Spleen (tissue), 11 donors: ENCODE data around the gene QKI. TPM values are rescaled to one million over a fixed set of nuclear protein-coding genes. Genes with fewer than 3 reads are reported as not detected.

Experiments
- DNase-seq: peaks from one replicate; pipeline ENCODE4 v3.0.0-alpha.2; 2020
- H3K27ac ChIP-seq, 8 donors: fragments of 200-600 bp; sonication (generic) in 7 of 8; 1 replicate in 4 of 8; 2 replicates in 4 of 8; pipeline versions ENCODE4 v1.5.0 to v1.8.0; 2016 to 2021; ENCODE audit warnings: inconsistent platforms in 4 of 8, mild to moderate bottlenecking in 4 of 8, moderate library complexity in 1 of 8
- H3K27me3 ChIP-seq, 7 donors: fragments of 200-600 bp; sonication (generic) in 6 of 7; replicated peaks in 1 of 7; 1 replicate in 4 of 7; 2 replicates in 3 of 7; pipeline versions ENCODE4 v1.5.0 to v1.8.0; 2016 to 2021; ENCODE audit warnings: inconsistent platforms in 3 of 7, mild to moderate bottlenecking in 1 of 7
- H3K36me3 ChIP-seq, 6 donors: fragments of 200-600 bp; sonication (generic) in 5 of 6; 1 replicate in 4 of 6; 2 replicates in 2 of 6; pipeline versions ENCODE4 v1.5.0 to v1.8.0; 2016 to 2021; ENCODE audit warnings: inconsistent platforms in 2 of 6
- H3K4me1 ChIP-seq, 6 donors: fragments of 200-600 bp; sonication (generic) in 5 of 6; 1 replicate in 3 of 6; 2 replicates in 3 of 6; pipeline versions ENCODE4 v1.5.0 to v1.8.0; 2016 to 2021; ENCODE audit warnings: inconsistent platforms in 3 of 6
- H3K4me3 ChIP-seq, 8 donors: fragments of 200-600 bp; sonication (generic) in 7 of 8; 1 replicate in 4 of 8; 2 replicates in 4 of 8; pipeline versions ENCODE4 v1.5.0 to v1.8.0; 2016 to 2021; ENCODE audit warnings: inconsistent platforms in 4 of 8, mild to moderate bottlenecking in 4 of 8, moderate library complexity in 2 of 8
- H3K9me3 ChIP-seq, 8 donors: fragments of 200-600 bp; sonication (generic) in 7 of 8; 1 replicate in 4 of 8; 2 replicates in 4 of 8; pipeline versions ENCODE4 v1.5.0 to v1.8.0; 2016 to 2021; ENCODE audit warnings: inconsistent platforms in 4 of 8
- CTCF ChIP-seq, 11 experiments: fragments of 200-600 bp in 7 of 11; fragments of 450-650 bp in 4 of 11; sonication (generic) in 4 of 11; IDR thresholded peaks in 8 of 11; conservative IDR thresholded peaks in 3 of 11; 1 replicate in 7 of 11; 2 replicates in 4 of 11; pipeline versions ENCODE4 v1.4.0 to v1.8.0; 2016 to 2021; ENCODE audit warnings: antibody characterized with exemption in 11 of 11, inconsistent platforms in 4 of 11, mild to moderate bottlenecking in 1 of 11
- POLR2A ChIP-seq, 3 donors: fragments of 450-650 bp; IDR thresholded peaks; one replicate each; pipeline ENCODE4 v1.5.1; 2017; ENCODE audit warnings: antibody characterized with exemption in 3 of 3, mild to moderate bottlenecking in 1 of 3
- POLR2AphosphoS5 ChIP-seq, 3 donors: sonication (generic); formaldehyde crosslinking; IDR thresholded peaks; one replicate each; pipeline ENCODE4 v1.5.1; 2017; ENCODE audit warnings: antibody characterized with exemption in 3 of 3
- WGBS, 5 donors: extraction: QIAGEN DNeasy Blood & Tissue Kit in 3 of 5; methylation state at CpG; one replicate each; pipeline versions ENCODE4 v1.1.5 to v1.1.7; 2013 to 2018; 5-methylcytosine and 5-hydroxymethylcytosine counted together
- intact Hi-C: fragments of 100-400 bp; cut with DNase I; formaldehyde crosslinking; loops from one replicate; pipeline ENCODE4 v1.15.0; 2023; ENCODE audit warnings: low total_unique reads
- polyA plus RNA-seq, 3 donors: library from polyadenylated mRNA; stranded (reverse); fragments of 200-250 nt; gene quantifications; one replicate each; pipeline ENCODE4 v1.2.1, GENCODE V29; 2013
- total RNA-seq, 7 donors: library from RNA; depleted of rRNA in 3 of 7; stranded (reverse); fragments of >200 nt in 3 of 7; fragmentation: NEBNext Ultra II Directional in 4 of 7; extraction: Animal tissue kit (Norgen Biotek cat#: 25700) in 4 of 7; gene quantifications; one replicate each; pipeline versions ENCODE4 v1.1.0 to v1.2.1, GENCODE V29; 2016 to 2021
- donor health status: healthy with polysubstance abuse.
- donor health status: DM: no; HTN: no; CAD: no; lungs with moderate emphysema.
- donor health status: DM: no; HTN: no; CAD: no.
- donor health status: Bipolar disorder and iron deficiency.
- donor health status: healthy.
- donor health status: DM: no; HTN: no; CAD: no.
- donor health status: DM: yes; HTN: yes; CAD: no.

QKI gene
- total and polyA plus RNA-seq, 10 donors: 11.3 to 217 (median 180) TPM

- Histone ChIP-seq H3K4me3 (no peak overlapping the region), H3K36me3 (no peaks in the 10 kb centered on the region), H3K9me3 (peaks cover 0 to 5% (median 2%) of the 10 kb centered on the region in 8 donors), H3K4me1 (no peaks in the 10 kb centered on the region), H3K27me3 (no peaks in the 10 kb centered on the region), H3K27ac (no peak overlapping the region)
- no peak for TF ChIP-seq POLR2AphosphoS5 (IDR thresholded peaks at IDR 0.05)
- TF ChIP-seq CTCF (IDR thresholded peaks at IDR 0.05 in 8 of 11, conservative IDR thresholded peaks at IDR 0.05 in 3 of 11): no peak
- no peak for TF ChIP-seq POLR2A (IDR thresholded peaks at IDR 0.05)
- 85 to 93% (median 89%) methylated on average over 5 of the region's 5 CpGs for WGBS, 5 donors
- no peak for DNase-seq
- intact Hi-C loops: no loop called here
These were observed 185.8 kb downstream of the QKI start for GRCh38 chr6:163600331-163600730.

GRCh38 chr6:163600781-163601180 lies 186.3 kb downstream of the QKI start:
- WGBS, 5 donors: 81 to 93% (median 84%) methylated on average over 9 of the region's 9 CpGs
- Histone ChIP-seq H3K4me3 (no peak overlapping the region), H3K27ac (no peak overlapping the region), H3K4me1 (no peaks in the 10 kb centered on the region), H3K36me3 (no peaks in the 10 kb centered on the region), H3K9me3 (peaks cover 0 to 10% (median 6%) of the 10 kb centered on the region in 8 donors), H3K27me3 (no peaks in the 10 kb centered on the region)
- intact Hi-C loops: no loop called here
- no peak for DNase-seq
- TF ChIP-seq POLR2AphosphoS5 (IDR thresholded peaks at IDR 0.05) (no peak), POLR2A (IDR thresholded peaks at IDR 0.05) (no peak), CTCF (IDR thresholded peaks at IDR 0.05 in 8 of 11, conservative IDR thresholded peaks at IDR 0.05 in 3 of 11) (no peak)

GRCh38 chr6:163602851-163603250 lies 188.3 kb downstream of the QKI start:
- 86 to 96% (median 95%) methylated on average over 14 of the region's 14 CpGs for WGBS, 5 donors
- DNase-seq: no peak
- H3K36me3 ChIP-seq: no peaks in the 10 kb centered on the region
- TF ChIP-seq POLR2A (IDR thresholded peaks at IDR 0.05) (no peak), CTCF (IDR thresholded peaks at IDR 0.05 in 8 of 11, conservative IDR thresholded peaks at IDR 0.05 in 3 of 11) (no peak), POLR2AphosphoS5 (IDR thresholded peaks at IDR 0.05) (no peak)
- H3K27me3 ChIP-seq: no peaks in the 10 kb centered on the region
- no peak overlapping the region for H3K27ac ChIP-seq
- peaks cover 0 to 12% (median 8%) of the 10 kb centered on the region in 8 donors for H3K9me3 ChIP-seq
- intact Hi-C loops: no loop called here
- no peak overlapping the region for H3K4me3 ChIP-seq
- no peaks in the 10 kb centered on the region for H3K4me1 ChIP-seq

GRCh38 chr6:163603395-163603794 lies 188.9 kb downstream of the QKI start:
- WGBS, 5 donors: 72 to 87% (median 80%) methylated on average over 2 of the region's 2 CpGs
- no peak for DNase-seq
- TF ChIP-seq POLR2A (IDR thresholded peaks at IDR 0.05) (no peak), POLR2AphosphoS5 (IDR thresholded peaks at IDR 0.05) (no peak), CTCF (IDR thresholded peaks at IDR 0.05 in 8 of 11, conservative IDR thresholded peaks at IDR 0.05 in 3 of 11) (no peak)
- Histone ChIP-seq H3K9me3 (peaks cover 0 to 12% (median 8%) of the 10 kb centered on the region in 8 donors), H3K4me1 (no peaks in the 10 kb centered on the region), H3K4me3 (no peak overlapping the region), H3K27me3 (no peaks in the 10 kb centered on the region), H3K27ac (no peak overlapping the region), H3K36me3 (no peaks in the 10 kb centered on the region)
- intact Hi-C loops: no loop called here
